HG03103 (cell line): ENCODE data around the gene VDAC2.
"Not testable (repeated sequence)": the region's sequence is repeated elsewhere in the genome, so short reads cannot be mapped to it uniquely, and the experiment has no call there.

Experiments
- ATAC-seq: cut with Tn5 transposase; IDR thresholded peaks from one replicate; pipeline ENCODE4 v1.9.1; 2021; ENCODE audit warnings: low read depth; ENCODE audit not compliant: unreplicated experiment

Gene VDAC2

DNA sequence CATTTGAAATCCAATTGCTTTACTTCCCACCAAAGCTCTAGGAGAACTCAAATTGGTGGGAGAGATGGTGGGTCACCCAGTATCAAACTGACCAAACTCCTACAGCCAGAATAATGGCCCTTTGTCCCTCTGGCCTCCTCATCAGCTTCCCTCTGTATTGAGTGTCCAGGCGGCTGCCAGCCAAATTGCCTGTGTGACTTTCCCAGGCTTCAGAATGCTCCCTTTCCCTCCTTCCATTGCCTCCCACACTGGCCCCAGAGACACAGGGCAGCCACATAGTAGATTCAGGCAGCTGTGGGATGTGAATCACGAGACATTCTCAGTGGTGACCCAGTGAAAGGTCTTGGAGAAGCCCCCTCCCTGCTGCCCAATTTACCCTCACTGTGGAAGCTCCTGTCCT, 12.7 kb upstream of the VDAC2 start:
- no peak for ATAC-seq

DNA sequence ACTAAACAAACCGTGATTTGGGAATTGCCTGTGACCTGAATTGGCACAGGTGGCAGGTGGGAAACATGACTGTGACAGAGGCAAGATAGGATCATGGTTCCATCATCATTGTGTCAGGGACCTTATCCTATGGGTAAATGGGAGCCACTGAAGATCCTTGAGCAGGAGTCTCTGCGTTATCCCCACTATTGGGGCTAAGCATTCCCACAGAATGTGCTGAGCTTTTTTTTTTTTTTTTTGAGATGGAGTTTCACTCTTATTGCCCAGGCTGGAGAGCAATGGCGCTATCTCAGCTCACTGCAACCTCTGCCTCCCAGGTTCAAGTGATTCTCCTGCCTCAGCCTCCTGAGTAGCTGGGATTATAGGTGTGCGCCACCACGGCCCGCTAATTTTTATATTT, 10.6 kb upstream of the VDAC2 start:
- not testable (repeated sequence) for ATAC-seq

DNA sequence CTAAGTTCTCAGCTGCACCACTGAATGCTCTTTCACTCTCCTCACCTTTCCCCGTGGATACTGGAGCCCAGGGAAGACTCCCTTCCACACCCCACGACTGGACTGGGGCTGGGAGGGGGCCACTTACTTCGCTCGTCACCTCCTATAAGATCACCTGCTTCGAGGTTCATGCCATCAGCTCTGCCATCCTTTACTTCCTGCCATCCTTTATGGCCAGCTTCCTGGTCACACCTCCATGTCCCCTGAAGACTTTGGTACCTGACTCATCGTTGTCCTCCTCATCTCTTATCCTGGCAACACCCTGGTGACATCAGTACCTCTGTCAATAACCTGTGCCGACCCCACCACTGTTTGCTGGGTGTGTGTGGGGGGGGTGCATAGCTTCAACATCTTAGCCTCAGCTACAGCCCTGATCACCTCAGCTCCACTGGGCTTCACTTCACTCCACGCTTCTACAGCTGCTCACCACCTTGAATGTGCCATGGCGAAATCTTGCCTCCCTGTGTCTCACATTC, 8.7 kb upstream of the VDAC2 start:
- ATAC-seq: no peak

DNA sequence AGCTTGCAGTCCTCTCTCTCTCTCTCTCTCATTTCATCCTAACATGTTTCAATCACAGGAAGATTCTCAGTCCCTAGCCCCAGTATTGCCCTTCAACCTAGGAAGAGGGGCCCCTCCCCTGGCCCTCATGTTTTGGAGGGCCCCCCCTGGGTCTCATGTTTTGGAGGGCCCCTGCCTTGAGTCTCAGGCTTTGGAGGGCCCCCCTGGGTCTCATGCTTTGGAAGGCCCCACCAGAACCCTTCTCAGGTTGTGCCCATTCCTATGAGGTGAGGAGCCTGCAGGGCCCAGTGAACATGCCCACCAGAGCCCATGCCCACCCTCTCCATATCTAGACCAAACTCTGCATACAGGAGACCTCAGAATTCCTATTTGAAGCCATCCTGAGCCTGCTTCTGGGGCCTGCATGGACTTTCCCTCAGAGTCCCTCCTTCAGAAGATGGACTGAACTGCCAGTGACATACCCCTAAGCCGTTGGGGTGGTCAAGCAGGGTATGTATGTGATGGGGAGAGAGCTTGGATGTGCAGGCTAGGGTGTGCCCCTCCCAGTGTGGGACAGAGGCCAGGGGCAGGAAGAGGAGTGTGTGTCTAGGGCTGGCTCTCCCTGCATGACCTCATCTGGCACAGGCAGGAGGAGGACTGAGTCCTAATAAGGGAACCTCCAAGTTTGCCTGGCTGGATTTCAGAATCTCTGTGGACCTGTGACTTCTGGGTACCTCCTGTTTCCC, 8.1 kb upstream of the VDAC2 start:
- ATAC-seq: no peak

DNA sequence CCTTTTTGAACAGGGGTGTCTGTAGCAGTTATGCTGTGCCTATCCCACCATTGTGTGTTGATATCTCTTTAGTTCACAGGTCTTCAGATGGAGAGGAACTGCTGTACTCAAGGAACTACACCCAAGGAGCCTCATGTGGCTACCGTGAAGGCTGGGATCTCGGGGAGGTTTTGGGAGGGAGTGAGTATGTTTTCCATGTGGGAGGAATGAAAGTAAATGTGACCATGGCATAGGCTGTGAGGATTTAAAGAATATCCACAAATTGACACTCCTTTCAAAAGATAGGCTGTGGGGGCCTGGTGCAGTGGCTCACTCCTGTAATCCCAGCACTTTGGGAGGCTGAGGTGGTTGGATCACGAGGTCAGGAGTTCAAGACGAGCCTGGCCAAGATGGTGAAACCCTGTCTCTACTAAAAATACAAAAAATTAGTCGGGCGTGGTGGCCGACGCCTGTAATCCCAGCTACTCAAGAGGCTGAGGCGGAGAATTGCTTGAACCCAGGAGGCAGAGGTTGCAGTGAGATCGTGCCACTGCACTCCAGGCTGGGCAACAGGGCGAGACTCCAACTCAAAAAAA, 7.5 kb upstream of the VDAC2 start:
- ATAC-seq: not testable (repeated sequence)

DNA sequence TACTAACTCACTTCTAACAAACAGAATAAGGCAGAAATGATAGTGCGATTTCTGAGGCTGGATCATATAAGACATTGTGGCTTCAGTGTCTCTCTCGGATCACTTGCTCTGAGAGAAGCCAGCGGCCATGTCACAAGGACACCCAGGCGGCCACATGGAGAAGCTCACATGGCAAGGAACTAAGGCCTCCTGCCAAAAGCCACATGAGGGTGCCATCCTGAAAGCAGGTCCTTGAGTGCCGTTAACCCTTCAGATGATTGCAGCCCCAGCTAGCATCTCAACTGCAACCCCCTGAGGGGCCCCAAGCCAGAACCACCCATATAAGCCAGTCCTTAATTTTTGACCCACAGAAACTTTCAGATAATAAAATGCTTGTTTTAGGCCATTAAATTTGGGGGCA, 6.9 kb upstream of the VDAC2 start:
- no peak for ATAC-seq

DNA sequence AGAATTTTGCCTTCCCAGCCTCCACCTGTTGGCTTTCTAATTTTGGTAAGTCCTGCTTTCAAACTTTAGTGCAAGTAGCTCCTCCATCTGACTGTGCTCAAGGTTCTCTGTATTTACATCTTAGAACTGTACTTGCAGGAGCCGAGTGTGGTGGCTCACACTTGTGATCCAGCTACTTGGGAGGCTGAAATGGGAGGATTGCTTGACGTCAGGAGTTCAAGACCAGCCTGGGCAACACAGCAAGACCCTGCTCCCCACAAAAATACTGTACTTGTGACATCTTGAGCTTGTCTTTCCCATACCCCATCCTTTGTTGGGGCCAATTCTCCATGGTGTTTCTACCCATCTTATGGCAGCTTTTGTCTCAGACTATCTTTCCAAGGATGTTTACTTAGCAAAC, 4.7 kb upstream of the VDAC2 start:
- ATAC-seq: no peak

DNA sequence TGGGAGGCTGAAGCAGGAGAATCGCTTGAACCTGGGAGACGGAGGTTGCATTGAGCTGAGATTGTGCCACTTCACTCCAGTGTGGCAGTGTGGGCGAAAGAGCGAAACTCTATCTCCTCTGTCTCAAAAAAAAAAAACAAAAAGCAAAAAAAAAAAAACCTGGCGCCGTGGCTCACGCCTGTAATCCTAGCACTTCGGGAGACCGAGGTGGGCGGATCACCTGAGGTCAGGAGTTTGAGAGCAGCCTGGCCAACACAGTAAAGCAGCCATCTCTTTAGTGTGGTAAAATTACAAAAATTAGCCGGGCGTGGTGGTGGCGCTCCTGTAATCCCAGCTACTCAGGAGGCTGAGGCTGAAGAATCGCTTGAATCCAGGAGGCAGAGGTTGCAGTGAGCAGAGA, 4.0 kb upstream of the VDAC2 start:
- not testable (repeated sequence) for ATAC-seq

DNA sequence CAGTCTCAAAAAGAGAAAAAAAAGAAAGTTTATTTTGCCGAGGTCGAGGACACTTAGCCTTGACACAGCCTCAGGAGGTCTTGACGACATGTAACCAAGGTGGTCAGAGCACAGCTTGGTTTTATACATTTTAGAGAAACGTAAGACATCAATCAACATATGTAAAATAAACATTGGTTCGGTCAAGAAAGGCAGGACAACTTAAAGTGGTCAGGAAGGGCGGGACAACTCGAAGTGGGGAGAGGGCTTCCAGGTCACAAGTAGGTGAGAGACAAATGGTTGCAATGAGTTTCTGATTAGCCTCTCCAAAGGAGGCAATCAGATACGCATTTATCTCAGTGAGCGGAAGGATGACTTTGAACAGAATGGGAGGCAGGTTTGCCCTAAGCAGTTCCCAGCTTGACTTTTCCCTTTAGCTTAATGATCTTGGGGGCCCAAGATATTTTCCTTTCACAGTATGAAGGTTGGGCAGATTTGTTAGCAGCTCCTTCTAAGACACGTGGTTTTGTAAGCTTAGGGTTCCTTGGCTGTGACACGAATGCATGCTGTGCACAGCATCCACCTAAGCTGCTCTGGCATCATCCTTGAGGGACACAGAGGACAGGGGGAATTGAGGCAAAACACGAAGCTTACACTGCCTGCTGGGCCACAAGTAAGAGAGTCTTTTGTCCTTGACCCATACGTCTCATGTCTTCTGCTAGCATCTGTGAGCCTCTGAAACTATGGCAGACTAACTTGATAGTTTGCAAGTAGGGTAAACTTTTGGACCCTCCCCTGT, 3.3 kb upstream of the VDAC2 start:
- no peak for ATAC-seq

DNA sequence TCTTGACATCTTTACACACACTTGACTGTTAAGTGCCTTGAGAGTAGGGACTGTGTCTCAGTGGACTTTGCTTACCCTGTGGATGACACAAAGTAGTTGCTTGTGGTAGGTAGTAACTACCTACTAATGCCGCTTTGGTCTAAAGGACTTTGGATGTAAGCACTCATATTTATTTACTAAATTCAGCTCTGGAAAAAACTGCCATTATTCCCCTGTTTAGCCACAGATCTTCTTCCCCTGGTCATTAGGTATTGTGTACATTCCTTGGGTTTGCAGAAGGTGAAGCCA, 2.8 kb upstream of the VDAC2 start:
- no peak for ATAC-seq

DNA sequence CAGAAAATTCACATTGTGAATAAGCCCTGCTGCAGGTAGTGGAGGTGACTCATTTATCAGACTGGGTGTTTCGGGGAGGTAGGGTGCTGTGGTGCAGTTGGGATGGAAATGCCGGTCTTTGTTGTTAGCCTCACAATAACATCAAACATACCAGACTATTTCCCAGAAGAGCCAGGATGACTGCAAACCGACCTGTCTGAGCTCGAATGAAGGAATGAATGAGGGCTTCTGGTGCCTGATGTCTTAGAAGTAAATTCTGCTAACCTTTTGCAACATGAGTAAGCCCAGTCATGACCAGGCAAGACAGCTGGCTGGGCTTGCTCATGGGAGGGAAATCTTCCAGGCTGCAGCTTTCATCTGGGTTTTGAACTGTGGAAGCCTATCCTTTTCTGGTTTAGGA, 2.4 kb upstream of the VDAC2 start:
- no peak for ATAC-seq

DNA sequence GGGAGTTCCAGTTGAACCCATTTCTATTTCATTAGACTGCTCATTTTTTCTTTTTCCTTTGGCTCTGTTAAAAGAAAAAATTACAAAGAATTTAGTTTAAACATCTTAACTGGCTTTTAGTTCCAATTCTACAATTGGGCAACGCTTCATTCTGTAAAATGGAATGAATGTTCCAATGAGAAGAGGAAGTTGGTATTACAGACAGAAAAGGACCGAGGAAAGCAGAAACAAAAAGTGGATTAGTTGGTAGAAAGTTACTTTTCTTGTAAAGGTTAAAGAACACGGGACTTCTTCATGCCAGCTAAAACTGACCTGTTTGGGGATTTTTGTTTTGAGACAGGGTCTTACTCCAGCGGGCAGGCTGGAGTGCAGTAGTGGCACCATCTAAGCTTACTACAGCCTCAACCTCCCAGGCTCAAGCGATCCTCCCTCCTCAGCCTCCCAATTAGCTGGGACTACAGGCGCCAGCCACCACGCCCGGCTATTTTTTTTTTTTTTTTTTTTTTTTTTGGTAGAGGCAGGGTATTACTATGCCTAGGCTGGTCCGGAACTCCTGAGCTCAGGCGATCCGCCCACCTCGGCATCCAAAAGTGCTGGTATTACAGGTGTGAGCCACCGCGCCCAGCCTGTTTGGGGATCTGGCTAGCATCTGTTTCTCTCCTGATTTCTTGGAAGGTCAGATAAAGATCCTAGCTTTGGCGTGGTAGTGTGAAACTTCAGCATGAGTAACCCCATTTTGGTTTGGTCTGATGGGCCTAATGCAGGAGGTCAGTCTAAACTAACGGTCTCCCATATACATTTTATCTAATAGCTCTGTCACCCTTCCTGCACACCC, 1.3 kb upstream of the VDAC2 start:
- ATAC-seq: no peak

DNA sequence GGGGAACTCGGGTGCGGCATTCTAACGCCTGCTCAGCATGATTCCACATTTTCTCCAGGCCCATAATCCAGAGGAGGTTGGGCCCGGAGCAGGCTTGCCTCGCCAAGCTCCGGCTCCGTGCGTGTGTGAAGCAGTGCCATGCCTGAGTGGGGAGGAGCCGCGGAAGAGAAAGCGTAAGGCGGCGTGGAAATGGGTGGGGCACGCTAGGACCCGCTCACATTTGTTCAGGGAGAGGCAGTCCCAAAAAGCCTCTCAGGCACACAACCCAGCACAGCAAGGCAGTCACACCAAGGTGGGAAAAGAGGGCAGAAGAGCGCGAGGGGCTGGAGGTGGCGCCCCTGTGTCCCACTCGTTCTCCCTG, 695 bp upstream of the VDAC2 start:
- peak; percentile 41 for ATAC-seq

DNA sequence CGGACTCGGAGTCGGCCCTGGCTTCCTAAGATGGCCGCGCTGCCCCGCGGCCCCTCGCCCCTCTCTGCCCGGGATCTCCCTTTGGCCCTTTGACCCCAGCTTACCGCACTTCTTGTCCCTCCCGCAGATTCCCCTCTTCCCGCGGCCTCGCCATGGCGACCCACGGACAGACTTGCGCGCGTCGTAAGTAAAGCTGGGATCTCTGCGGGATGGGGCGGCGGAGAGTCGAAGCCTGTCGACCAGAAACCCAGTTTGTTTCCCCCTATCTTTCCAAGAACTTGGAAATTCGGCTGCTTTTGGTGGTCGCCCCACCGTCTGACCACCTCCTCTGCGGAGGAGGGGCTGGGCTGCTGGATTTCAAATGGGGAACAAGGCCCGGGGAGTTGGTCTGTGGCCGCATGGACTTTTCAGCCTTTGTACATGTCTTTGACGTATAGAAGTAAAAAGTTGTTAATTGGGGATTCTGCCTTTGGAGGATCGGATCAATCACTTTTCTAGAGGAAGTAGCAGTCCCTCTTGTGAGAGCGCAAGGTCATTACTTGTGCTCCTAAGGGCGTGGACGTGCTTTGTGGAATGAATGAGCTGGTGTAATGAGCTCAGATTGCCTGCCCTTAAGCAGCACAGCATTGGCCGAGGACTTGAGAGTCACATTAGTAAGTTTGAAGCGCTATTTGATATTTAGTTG, 553 bp downstream of the VDAC2 start:
- peak; percentile 2 for ATAC-seq

DNA sequence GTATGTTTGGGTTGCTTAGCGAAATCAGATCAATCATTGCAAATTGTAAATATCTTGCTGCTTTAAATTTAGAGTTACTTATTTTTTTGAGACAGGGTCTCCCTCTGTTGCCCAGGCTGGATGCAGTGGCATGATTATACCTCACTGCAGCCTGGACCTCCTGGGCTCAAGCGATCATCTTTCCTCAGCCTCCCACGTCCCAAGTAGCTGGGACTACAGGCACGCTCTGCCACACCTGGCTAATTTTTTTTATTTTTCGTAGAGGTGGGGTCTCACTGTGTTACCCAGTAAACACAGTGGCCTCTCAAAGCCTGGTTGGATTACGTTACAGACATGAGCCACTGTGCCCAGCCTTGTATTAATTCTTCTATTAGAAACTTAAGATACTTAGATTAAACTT, 1.7 kb downstream of the VDAC2 start:
- no peak for ATAC-seq

DNA sequence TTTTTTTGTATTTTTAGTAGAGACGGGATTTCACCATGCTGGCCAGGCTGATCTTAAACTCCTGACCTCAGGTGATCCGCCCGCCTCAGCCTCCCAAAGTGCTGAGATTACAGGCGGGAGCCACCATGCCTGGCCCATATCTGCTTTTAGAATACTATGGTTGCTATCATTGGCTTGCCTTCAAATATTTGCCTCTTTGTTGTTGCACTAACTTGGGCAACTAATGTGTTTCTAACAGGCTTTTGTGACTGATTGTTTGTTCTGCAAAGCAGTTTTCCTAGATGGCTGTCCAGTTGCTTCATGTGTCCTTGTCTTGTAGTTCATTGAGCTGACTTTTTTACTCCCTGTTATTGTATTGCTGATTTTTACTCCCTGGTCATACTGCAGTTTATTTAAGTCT, 9.7 kb downstream of the VDAC2 start:
- ATAC-seq: no peak

DNA sequence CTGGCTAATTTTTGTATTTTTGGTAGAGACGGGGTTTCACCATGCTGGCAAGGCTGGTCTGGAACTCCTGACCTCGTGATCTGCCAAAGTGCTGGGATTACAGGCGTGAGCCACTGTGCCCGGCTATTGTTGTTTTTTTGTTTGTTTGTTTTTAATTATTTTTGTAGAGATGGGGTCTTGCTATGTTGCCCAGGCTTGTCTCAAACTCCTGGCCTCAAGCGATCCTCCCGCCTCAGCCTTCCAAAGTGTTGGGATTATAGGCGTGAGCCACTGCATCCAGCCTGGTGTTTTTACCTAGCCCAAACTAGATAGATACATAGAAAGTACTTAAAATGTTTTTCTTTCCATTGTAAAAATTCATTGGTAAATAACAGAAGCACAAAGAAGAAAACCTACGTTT, 10.9 kb downstream of the VDAC2 start:
- ATAC-seq: not testable (repeated sequence)

DNA sequence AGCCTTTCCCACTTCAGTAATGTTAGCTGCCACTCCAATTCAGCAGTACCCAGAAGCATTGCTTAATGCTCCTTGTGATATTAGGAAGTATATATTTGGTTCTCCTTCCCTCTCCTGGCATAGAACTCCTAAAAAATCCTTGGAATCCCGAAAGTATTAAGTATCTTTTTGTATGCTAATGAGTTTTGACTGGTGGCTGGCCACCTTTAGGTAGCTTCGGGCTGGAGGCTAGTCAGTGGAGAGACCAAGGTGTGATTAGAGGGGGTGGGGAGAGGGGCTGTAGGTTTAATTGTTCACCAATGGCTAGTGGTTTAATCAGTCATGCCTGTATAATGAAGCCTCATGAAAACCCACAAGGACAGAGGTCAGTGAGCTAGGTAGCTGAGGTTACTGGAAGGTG, 12.9 kb downstream of the VDAC2 start:
- ATAC-seq: no peak

DNA sequence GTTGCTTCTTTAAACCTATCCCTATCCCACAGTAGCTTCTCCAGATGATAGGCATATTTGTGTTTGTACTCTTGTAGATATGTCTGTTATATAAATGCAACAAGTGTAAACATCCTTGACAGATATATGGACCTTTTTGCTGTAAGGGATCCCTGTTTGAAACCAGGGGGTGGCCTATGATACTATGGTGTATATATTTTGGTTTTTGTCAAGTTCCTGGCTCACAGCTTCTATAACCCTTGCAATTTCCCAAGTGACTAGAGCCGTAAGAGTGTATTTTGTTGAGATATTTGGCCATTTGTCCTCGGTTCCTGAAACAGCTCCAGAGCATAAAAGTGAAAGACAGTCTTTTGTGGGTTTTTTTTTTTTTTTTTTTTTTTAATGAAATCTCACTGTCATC, 15.5 kb downstream of the VDAC2 start:
- ATAC-seq: no peak

DNA sequence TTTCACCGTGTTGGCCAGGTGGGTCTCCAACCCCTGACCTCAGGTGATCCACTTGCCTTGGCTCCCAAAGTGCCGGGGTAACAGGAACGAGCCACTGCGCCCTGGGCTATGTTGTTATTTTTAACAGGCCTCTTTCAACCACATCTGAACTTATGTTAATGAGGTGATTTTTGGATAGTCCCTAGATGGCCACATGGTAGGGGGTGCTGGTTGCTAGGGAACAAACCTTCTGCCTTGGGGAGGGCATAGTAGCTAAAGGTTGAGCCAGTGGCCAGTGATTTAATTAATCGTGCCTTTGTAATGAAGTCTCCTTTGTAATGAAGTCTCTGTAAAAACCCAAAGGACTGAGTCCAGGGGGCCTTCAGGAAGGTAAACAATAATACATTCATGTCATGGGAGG, 16.1 kb downstream of the VDAC2 start:
- no peak for ATAC-seq

DNA sequence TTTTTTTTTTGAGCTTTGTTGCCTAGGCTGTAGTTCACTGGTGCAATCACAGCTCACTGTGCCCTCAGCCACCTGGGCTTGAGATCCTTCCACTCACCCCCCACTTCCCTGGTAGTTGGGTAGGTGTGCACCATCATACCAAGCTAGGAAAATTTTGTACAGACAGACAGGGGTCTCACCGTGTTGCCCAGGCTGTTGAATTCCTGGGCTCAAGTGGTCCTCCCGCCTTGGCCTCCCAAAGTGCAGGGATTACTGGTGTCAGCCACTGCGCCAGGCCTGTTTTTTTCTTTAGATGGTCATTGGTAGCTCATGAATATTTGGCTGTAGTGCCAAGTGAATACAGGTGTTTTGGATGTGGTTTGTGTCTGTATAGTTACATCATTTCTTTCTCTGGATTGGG, 17.7 kb downstream of the VDAC2 start:
- no peak for ATAC-seq
